ENCODE measurements around the gene NDUFA8. TPM values are rescaled to one million over a fixed set of nuclear protein-coding genes. Genes with fewer than 3 reads are reported as not detected.

The NDUFA8 gene
- total RNA-seq, 1 donor from 2014 or later: 46.1 TPM

- TF ChIP-seq CTCF (IDR thresholded peaks at IDR 0.05; ENCODE audit: partially characterized antibody, unreplicated experiment): no peak
- H3K4me1 Mint-ChIP-seq (ENCODE audit: low read depth, unreplicated experiment): no peaks in the 10 kb centered on the region
- no peaks in the 10 kb centered on the region for H3K36me3 Mint-ChIP-seq (ENCODE audit: unreplicated experiment)
- no peak for DNase-seq
- no peaks in the 10 kb centered on the region for H3K9me3 Mint-ChIP-seq (ENCODE audit: unreplicated experiment)
- H3K27me3 Mint-ChIP-seq (ENCODE audit: unreplicated experiment): no peaks in the 10 kb centered on the region
- H3K27ac Mint-ChIP-seq (ENCODE audit: unreplicated experiment): no peak overlapping the region
- H3K4me3 Mint-ChIP-seq (ENCODE audit: unreplicated experiment): no peak overlapping the region
Measured at GRCh38 chr9:122186777-122187470, 27.3 kb upstream of the NDUFA8 start.

- no peak overlapping the region for H3K27ac Mint-ChIP-seq (ENCODE audit: unreplicated experiment)
- TF ChIP-seq CTCF (IDR thresholded peaks at IDR 0.05; ENCODE audit: partially characterized antibody, unreplicated experiment): no peak
- no peak for DNase-seq
- H3K4me1 Mint-ChIP-seq (ENCODE audit: low read depth, unreplicated experiment): no peaks in the 10 kb centered on the region
- no peaks in the 10 kb centered on the region for H3K27me3 Mint-ChIP-seq (ENCODE audit: unreplicated experiment)
- no peaks in the 10 kb centered on the region for H3K9me3 Mint-ChIP-seq (ENCODE audit: unreplicated experiment)
- no peak overlapping the region for H3K4me3 Mint-ChIP-seq (ENCODE audit: unreplicated experiment)
- no peaks in the 10 kb centered on the region for H3K36me3 Mint-ChIP-seq (ENCODE audit: unreplicated experiment)
Measured at GRCh38 chr9:122186301-122186700, 26.7 kb upstream of the NDUFA8 start.

GRCh38 chr9:122184551-122184950, 25.0 kb upstream of the NDUFA8 start:
- peaks cover 2% of the 10 kb centered on the region for H3K9me3 Mint-ChIP-seq (ENCODE audit: unreplicated experiment)
- no peaks in the 10 kb centered on the region for H3K27me3 Mint-ChIP-seq (ENCODE audit: unreplicated experiment)
- H3K27ac Mint-ChIP-seq (ENCODE audit: unreplicated experiment): no peak overlapping the region
- DNase-seq: no peak
- H3K4me1 Mint-ChIP-seq (ENCODE audit: low read depth, unreplicated experiment): no peaks in the 10 kb centered on the region
- no peaks in the 10 kb centered on the region for H3K36me3 Mint-ChIP-seq (ENCODE audit: unreplicated experiment)
- TF ChIP-seq CTCF (IDR thresholded peaks at IDR 0.05; ENCODE audit: partially characterized antibody, unreplicated experiment): no peak
- no peak overlapping the region for H3K4me3 Mint-ChIP-seq (ENCODE audit: unreplicated experiment)

- H3K4me3 Mint-ChIP-seq (ENCODE audit: unreplicated experiment): no peak overlapping the region
- H3K27ac Mint-ChIP-seq (ENCODE audit: unreplicated experiment): no peak overlapping the region
- no peak for DNase-seq
- H3K4me1 Mint-ChIP-seq (ENCODE audit: low read depth, unreplicated experiment): no peaks in the 10 kb centered on the region
- H3K9me3 Mint-ChIP-seq (ENCODE audit: unreplicated experiment): peaks cover 2% of the 10 kb centered on the region
- no peak for TF ChIP-seq CTCF (IDR thresholded peaks at IDR 0.05; ENCODE audit: partially characterized antibody, unreplicated experiment)
- no peaks in the 10 kb centered on the region for H3K36me3 Mint-ChIP-seq (ENCODE audit: unreplicated experiment)
- no peaks in the 10 kb centered on the region for H3K27me3 Mint-ChIP-seq (ENCODE audit: unreplicated experiment)
Measured at GRCh38 chr9:122183501-122183900, 23.9 kb upstream of the NDUFA8 start.

GRCh38 chr9:122180633-122181032, 21.1 kb upstream of the NDUFA8 start:
- H3K36me3 Mint-ChIP-seq (ENCODE audit: unreplicated experiment): no peaks in the 10 kb centered on the region
- no peaks in the 10 kb centered on the region for H3K27me3 Mint-ChIP-seq (ENCODE audit: unreplicated experiment)
- no peak overlapping the region for H3K27ac Mint-ChIP-seq (ENCODE audit: unreplicated experiment)
- H3K4me3 Mint-ChIP-seq (ENCODE audit: unreplicated experiment): no peak overlapping the region
- DNase-seq: no peak
- no peaks in the 10 kb centered on the region for H3K4me1 Mint-ChIP-seq (ENCODE audit: low read depth, unreplicated experiment)
- TF ChIP-seq CTCF (IDR thresholded peaks at IDR 0.05; ENCODE audit: partially characterized antibody, unreplicated experiment): no peak
- peaks cover 2% of the 10 kb centered on the region for H3K9me3 Mint-ChIP-seq (ENCODE audit: unreplicated experiment)

All from glutamatergic neuron (in vitro differentiated cells).